Spinal cord (tissue), 10 donors: Measurements from ENCODE around the gene OR4L1. TPM values are rescaled to one million over a fixed set of nuclear protein-coding genes. Genes with fewer than 3 reads are reported as not detected.

Source experiments
- DNase-seq, 6 donors: peaks; one replicate each; pipeline versions ENCODE4 v3.0.0 to v3.0.0-alpha.2; 2013 to 2015; ENCODE audit warnings: low spot score in 6 of 6, low read depth in 4 of 6
- H3K27ac ChIP-seq: one replicate; pipeline ENCODE4 v1.5.1; 2013; ENCODE audit warnings: low read depth, low read length, control low read depth
- H3K27me3 ChIP-seq: one replicate; pipeline ENCODE4 v1.6.1; 2013; ENCODE audit warnings: low read length; ENCODE audit not compliant: control insufficient read depth, insufficient read depth
- H3K36me3 ChIP-seq: one replicate; pipeline ENCODE4 v1.6.1; 2013; ENCODE audit warnings: low read length; ENCODE audit not compliant: control insufficient read depth, insufficient read depth
- H3K4me1 ChIP-seq: one replicate; pipeline ENCODE4 v1.6.1; 2013; ENCODE audit warnings: low read length; ENCODE audit not compliant: control insufficient read depth, insufficient read depth
- H3K4me3 ChIP-seq: one replicate; pipeline ENCODE4 v1.5.1; 2013; ENCODE audit warnings: low read depth, low read length, control low read depth
- H3K9me3 ChIP-seq: one replicate; pipeline ENCODE4 v1.6.1; 2013; ENCODE audit warnings: low read length; ENCODE audit not compliant: control insufficient read depth, insufficient read depth
- WGBS: methylation state at CpG from one replicate; pipeline ENCODE4 v1.1.5; 2013; ENCODE audit warnings: missing lambda C conversion rate; ENCODE audit not compliant: insufficient coverage; 5-methylcytosine and 5-hydroxymethylcytosine counted together
- long read RNA-seq, 4 donors: transcript quantifications; one replicate each; lab custom pipeline, GENCODE V29; 2026
- polyA plus RNA-seq, 2 donors: library from polyadenylated mRNA; unstranded; fragments of 120-200 nt; gene quantifications; one replicate each; pipeline ENCODE4 v1.2.1, GENCODE V29; 2013; ENCODE audit not compliant: insufficient read length in 2 of 2
- total RNA-seq, 2 donors: library from RNA; depleted of rRNA in 1 of 2; stranded (reverse); fragments of 120-200 nt in 1 of 2; fragments of >200 nt in 1 of 2; gene quantifications; one replicate each; pipeline versions ENCODE4 v1.2.3 to v1.2.4, GENCODE V29; 2013 to 2014
- donor health status: healthy.

Gene OR4L1, protein sequence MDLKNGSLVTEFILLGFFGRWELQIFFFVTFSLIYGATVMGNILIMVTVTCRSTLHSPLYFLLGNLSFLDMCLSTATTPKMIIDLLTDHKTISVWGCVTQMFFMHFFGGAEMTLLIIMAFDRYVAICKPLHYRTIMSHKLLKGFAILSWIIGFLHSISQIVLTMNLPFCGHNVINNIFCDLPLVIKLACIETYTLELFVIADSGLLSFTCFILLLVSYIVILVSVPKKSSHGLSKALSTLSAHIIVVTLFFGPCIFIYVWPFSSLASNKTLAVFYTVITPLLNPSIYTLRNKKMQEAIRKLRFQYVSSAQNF
- total RNA-seq: not detected
- not detected for polyA plus RNA-seq
- long read RNA-seq, donor 1: 0 reads
- long read RNA-seq, donor 2: 0 reads
- long read RNA-seq, donor 3: 0 reads
- long read RNA-seq, donor 4: 0 reads

DNA sequence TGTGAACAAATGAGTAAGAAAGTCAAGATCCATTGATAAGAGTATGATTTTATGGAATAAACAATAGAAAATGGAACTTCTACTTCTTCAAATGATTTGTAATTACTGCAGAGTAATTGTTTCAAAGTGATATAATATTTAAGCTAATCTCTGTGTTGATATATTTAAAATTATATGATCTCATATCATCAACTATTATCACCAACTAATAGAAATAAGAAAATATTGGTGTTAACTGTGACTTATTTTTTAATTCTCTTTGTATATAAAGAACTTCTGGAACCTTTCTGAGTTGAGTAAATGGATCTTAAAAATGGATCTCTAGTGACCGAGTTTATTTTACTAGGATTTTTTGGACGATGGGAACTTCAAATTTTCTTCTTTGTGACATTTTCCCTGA lies at the start of gene OR4L1:
Gene OR4L1 (plus strand): TSS at position 301 of the 400 bp plus-strand sequence. CDS start 0 bp downstream, at position 301.
- no peak for DNase-seq
- H3K27me3 ChIP-seq: no peaks in the 10 kb centered on the region
- H3K9me3 ChIP-seq: no peaks in the 10 kb centered on the region

DNA sequence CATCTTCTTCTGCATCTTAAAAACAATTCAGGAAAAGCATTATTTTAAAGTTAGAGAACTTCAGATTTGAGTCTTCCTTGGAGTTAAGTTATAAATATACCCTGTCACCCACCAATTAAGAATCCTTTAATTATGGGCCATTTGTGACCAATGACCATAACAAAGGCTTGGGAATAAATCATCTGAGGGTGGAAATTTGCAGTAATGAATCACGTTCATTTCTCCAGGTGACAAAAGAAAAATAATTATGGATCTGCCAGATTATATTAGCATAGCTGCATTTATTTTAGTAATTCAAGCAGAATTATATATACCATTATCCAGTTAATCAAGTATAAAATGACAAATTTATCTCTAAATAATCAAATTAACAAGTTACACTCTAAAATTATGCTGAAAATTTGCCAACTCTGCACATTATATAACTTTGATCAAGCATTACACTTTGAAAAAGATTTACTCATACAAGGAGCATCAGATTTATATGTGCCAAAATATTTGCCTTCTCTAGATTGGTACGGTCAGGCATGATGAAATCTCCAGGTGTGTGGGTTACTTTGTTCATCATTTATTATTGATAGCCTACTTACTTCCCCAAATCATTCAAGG lies 40.5 kb upstream of the OR4L1 start, which contains the start of gene OR4K14:
Gene OR4K14 (minus strand): TSS at position 51 of the 609 bp plus-strand sequence. CDS start 4,114 bp downstream, outside the sequence.
- no CpG with 5 or more reads among the region's 2 CpGs for WGBS

More for the DNA sequence above, at the start of gene OR4L1:
- H3K27ac ChIP-seq: no peak within 1 kb of the TSS
- WGBS: no CpG with 5 or more reads among the region's 2 CpGs
- H3K36me3 ChIP-seq: no peaks in the 10 kb centered on the region
- H3K4me3 ChIP-seq: no peak within 1 kb of the TSS
- no peaks in the 10 kb centered on the region for H3K4me1 ChIP-seq

DNA sequence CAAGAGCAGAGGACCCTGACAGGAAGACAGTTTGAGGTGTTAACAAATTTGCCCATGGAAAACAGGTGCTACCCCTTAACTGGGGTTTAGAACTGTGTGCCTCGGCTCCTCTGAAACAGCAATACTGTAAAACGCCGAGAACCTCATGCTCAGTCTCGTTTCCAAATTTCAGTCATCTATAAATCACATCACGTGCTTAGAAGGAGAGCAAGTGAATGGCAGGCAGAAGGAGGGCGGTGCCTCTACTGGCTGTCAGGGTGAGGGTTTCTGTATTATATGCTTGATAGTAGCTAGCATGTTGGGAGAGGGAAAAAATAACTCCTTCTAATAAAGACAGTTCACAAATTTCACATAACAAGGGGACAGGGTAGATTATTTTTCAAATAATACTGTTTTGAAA lies 28.8 kb upstream of the OR4L1 start:
- H3K27me3 ChIP-seq: no peaks in the 10 kb centered on the region
- no peaks in the 10 kb centered on the region for H3K4me1 ChIP-seq
- peaks cover 1% of the 10 kb centered on the region for H3K9me3 ChIP-seq
- WGBS: no CpG with 5 or more reads among the region's 6 CpGs
- DNase-seq: no peak
- H3K4me3 ChIP-seq: no peak overlapping the region
- no peaks in the 10 kb centered on the region for H3K36me3 ChIP-seq
- H3K27ac ChIP-seq: no peak overlapping the region

More for the DNA sequence above, 40.5 kb upstream of the OR4L1 start, which contains the start of gene OR4K14:
- no peaks in the 10 kb centered on the region for H3K27me3 ChIP-seq
- no peak within 1 kb of the TSS for H3K27ac ChIP-seq
- no peaks in the 10 kb centered on the region for H3K9me3 ChIP-seq
- H3K4me1 ChIP-seq: no peaks in the 10 kb centered on the region
- no peak for DNase-seq
- H3K4me3 ChIP-seq: no peak within 1 kb of the TSS
- H3K36me3 ChIP-seq: no peaks in the 10 kb centered on the region

DNA sequence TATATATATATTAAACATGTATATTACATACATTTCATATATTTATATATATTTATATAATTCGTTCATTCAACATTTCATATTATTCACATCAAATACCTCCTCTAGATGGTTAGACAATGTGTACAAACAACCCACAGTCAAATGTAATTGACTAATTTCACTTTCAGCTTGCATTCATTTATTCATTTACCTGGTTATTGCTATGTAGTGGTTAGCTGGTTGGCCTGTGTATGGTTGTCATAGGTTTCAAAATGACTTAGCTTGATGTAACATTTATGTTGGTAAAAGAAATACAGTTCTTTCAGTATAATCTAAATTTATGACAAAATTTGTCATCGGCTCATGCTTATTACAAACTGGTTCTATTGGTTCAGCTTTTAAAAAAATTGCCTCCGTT lies 24.4 kb upstream of the OR4L1 start:
- no peaks in the 10 kb centered on the region for H3K36me3 ChIP-seq
- no peaks in the 10 kb centered on the region for H3K4me1 ChIP-seq
- no CpG with 5 or more reads among the region's 3 CpGs for WGBS
- DNase-seq: no peak
- H3K4me3 ChIP-seq: no peak overlapping the region
- H3K27me3 ChIP-seq: no peaks in the 10 kb centered on the region
- no peaks in the 10 kb centered on the region for H3K9me3 ChIP-seq
- no peak overlapping the region for H3K27ac ChIP-seq

DNA sequence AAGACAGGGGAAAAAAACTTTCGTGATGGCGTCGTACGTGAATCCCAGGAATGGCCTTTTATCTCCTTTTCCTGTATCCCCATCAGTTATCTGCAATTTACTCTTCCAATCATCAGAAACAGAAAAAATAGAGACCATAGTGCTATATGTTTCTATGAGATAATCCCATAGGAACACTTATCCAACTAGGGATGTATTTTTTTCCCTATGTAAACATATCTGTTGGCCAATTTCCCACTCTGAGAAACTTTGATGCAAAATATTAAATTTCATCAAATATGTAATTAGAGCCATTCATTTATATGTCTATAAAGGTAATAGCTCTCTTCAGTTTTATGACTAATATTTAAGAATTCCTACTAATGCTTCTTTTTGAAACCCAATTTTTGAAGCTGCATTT lies 23.9 kb upstream of the OR4L1 start, which contains the start of gene OR4K13:
Gene OR4K13 (minus strand): TSS at position 101 of the 400 bp plus-strand sequence. CDS start 1,280 bp downstream, outside the sequence.
- Histone ChIP-seq H3K4me1 (no peaks in the 10 kb centered on the region), H3K4me3 (no peak within 1 kb of the TSS), H3K27me3 (no peaks in the 10 kb centered on the region), H3K27ac (no peak within 1 kb of the TSS), H3K36me3 (no peaks in the 10 kb centered on the region), H3K9me3 (no peaks in the 10 kb centered on the region)
- WGBS: no CpG with 5 or more reads among the region's 4 CpGs
- no peak for DNase-seq

DNA sequence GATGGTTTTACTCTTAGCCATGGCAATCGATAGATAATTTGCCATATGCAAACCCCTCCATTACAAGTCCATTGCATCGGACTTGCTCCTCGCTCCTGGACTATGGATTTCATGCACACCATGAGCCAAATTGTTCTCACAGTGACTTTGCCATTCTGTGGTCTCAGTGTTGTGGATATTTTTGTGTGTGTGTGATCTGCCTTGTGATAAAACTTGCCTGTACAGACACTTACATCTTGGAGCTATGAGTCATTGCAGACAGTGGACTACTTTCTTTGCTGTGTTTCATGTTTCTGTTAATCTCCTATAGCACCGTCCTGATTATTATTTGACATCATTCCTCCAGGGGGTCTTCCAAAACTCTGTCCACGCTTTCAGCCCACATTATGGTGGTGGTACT lies 15.6 kb upstream of the OR4L1 start:
- WGBS: 80% methylated on average over 1 of the region's 5 CpGs
- DNase-seq: no peak
- H3K4me3 ChIP-seq: no peak overlapping the region

DNA sequence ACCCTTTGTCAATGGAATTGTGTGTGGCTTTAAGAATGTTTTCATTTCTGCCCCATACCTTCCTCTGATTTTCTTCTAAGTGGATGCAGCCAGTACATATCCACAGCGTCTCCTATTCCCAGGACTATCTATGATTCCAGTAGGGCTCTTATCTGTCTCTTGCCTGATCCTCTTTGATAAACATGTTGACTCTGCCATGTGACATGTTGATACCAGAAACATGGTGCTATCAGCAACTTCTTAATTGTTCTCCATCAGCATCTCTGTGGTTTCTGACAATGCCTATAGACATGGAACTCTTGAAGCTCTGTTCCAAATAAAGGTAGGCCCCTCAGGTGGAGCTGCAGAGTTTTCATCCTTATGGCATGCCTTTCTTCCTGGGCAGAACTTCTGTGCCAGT lies 11.6 kb upstream of the OR4L1 start:
- H3K27me3 ChIP-seq: no peaks in the 10 kb centered on the region
- no peaks in the 10 kb centered on the region for H3K36me3 ChIP-seq
- DNase-seq: no peak
- H3K4me1 ChIP-seq: no peaks in the 10 kb centered on the region
- no peak overlapping the region for H3K4me3 ChIP-seq
- H3K9me3 ChIP-seq: peaks cover 8% of the 10 kb centered on the region
- 56% methylated on average over 1 of the region's 1 CpG for WGBS
- H3K27ac ChIP-seq: no peak overlapping the region

More for the DNA sequence above, 15.6 kb upstream of the OR4L1 start:
- Histone ChIP-seq H3K4me1 (no peaks in the 10 kb centered on the region), H3K27me3 (no peaks in the 10 kb centered on the region), H3K36me3 (no peaks in the 10 kb centered on the region), H3K27ac (no peak overlapping the region), H3K9me3 (peaks cover 6% of the 10 kb centered on the region)

DNA sequence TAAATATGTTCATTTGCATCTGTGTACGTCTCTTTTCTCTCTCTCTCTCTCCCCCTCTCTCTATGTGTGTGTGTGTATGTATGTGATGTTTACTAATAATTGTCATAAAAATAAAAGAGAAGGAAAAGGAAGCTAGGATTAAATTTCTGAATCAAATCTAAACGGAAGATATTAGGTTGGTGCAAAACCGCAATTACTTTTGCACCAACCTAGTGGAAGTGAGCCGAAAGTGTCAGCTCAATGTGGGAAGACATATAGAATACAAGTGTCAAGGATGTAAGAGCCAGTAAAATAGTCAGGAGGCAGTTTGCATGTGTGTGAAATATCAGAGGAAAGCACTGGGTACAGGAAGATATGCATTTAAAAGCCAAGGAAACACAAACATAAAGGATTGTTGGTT lies 32.2 kb downstream of the OR4L1 start:
- Histone ChIP-seq H3K4me1 (no peaks in the 10 kb centered on the region), H3K27ac (no peak overlapping the region), H3K27me3 (no peaks in the 10 kb centered on the region), H3K4me3 (no peak overlapping the region), H3K9me3 (no peaks in the 10 kb centered on the region), H3K36me3 (no peaks in the 10 kb centered on the region)
- WGBS: 54% methylated on average over 3 of the region's 4 CpGs
- DNase-seq: no peak

DNA sequence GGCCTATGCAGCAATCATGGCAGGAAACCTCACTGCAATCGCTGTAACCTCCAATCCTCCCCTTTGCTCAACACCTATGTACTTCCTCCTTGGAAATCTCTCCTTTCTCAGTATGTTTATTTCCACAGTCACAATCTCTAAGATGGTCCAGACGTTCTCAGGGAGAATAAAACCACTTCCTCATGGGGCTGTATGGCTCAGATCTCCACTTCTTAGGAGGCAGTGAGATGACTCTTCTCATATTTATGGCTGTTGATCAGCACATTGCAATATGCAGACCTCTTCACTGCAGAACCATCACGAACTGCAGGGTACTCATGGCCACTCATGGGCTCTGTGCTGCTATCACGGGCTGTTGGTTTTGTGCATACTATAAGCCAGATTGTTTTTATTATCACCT lies 33.6 kb downstream of the OR4L1 start:
- WGBS: 43% methylated on average over 2 of the region's 4 CpGs
- Histone ChIP-seq H3K4me1 (no peaks in the 10 kb centered on the region), H3K9me3 (no peaks in the 10 kb centered on the region), H3K27ac (no peak overlapping the region), H3K36me3 (no peaks in the 10 kb centered on the region), H3K4me3 (no peak overlapping the region), H3K27me3 (no peaks in the 10 kb centered on the region)
- DNase-seq: no peak
